HG03575 (cell line): ENCODE data around the gene DRAXIN.
"Not testable (repeated sequence)": the region's sequence is repeated elsewhere in the genome, so short reads cannot be mapped to it uniquely, and the experiment has no call there.

Experiments used
- ATAC-seq: cut with Tn5 transposase; IDR thresholded peaks from one replicate; pipeline ENCODE4 v1.9.1; 2021; ENCODE audit not compliant: unreplicated experiment, insufficient number of reproducible peaks, low FRiP score; ENCODE audit errors: extremely low read depth

Gene DRAXIN

DNA sequence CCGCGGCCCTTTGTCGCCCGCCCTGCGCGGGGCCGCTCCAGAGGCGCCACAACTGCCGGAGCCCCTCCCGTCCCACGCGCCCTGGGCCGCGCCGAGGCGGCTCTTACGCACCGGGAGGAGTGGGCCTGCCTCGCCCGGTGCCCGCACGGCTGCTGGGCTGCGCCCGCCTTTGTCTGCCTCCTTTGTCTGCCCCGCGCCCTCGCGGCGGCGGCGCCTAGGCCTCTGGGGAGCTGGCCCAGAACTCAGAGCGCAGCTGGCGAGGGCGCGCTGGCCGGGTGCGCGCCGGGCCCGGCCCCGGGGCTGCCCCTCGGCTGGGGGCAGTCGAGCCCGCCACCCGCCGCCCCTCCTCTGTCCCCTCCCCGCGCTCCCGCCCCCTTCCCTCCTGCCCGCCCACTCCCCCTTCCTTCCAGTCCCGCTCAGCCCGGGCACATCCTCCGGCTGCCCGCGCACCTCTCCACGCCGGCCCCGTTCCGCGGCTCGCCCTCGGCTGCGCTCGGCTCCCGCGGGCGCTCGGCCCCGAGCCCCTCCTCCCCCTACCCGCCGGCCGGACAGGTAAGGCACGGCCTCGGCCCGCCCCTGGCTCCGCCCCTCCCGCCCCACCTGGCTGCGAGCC is at the start of gene DRAXIN:
Gene DRAXIN (plus strand): TSS at position 409 of the 613 bp plus-strand sequence. CDS start 14,549 bp downstream, outside the sequence.
- no peak for ATAC-seq

DNA sequence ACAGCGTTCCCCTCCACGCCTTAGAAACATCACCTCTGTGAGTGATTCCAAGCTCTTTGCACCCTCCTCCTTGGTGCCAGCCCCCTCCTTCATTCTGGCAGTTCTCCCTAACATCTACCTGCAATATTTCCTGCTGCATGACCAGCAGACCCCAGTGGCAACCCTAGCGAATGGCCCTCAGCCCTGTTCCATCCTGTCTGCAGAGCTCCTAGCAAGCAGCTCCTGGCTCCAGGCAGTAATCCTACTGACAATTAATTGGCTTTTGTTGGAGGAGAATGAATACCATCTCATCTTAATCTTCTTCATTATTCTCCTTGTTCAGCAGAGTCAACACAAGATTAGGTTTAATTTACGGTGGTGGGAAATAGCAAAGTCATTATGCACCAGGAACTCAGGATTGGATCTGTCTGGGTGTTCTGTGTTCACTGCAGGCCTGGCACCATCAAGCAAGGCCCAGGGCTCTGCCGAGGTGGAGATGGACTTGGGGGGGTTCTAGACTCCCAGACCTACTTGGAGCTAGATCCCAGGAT is 49.7 kb upstream of the DRAXIN start:
- no peak for ATAC-seq

DNA sequence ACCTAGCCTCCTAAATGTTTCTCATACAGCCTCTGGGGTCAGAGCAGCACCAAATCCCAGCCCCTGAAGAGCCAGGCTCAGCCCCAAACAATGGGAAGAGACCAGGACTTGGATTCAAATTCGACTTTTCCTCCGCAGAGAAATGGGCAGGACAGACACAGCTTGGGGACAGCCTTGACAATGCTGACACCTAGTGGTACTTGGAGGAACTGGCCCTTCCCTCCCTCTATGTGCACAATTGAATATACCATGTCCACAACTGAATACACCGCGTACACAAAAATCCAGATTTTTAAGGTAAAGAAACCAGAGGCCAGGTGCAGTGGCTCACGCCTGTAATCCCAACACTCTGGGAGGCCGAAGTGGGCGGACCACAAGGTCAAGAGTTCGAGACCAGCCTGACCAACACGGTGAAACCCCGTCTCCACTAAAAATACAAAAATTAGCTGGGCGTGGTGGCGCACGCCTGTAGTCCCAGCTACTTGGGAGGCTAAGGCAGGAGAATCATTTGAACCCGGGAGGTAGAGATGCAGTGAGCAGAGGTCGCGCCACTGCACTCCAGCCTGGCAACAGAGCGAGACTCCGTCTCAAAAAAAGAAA is 49.0 kb upstream of the DRAXIN start:
- not testable (repeated sequence) for ATAC-seq

- ATAC-seq = no peak
These were observed 47.7 kb upstream of the DRAXIN start for GRCh38 chr1:11643782-11644181.

DNA sequence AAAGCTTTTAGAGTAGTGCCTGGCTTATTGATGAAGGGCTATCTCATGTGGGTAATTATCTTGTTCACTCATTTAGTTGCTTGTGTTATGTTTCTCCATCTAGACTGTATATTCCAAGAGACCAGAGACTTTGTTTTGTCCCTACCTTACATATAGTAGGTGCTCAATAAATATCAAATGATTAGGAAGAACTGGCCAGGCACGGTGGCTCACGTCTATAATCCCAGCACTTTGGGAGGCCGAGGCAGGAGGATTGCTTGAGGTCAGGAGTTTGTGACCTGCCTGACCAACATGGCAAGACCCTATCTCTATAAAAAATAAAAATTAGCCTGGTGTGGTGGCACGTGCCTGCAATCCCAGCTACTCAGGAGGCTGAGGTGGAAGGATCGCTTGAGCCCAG is 46.2 kb upstream of the DRAXIN start:
- no peak for ATAC-seq

GRCh38 chr1:11645670-11646265 is 45.7 kb upstream of the DRAXIN start:
- no peak for ATAC-seq

DNA sequence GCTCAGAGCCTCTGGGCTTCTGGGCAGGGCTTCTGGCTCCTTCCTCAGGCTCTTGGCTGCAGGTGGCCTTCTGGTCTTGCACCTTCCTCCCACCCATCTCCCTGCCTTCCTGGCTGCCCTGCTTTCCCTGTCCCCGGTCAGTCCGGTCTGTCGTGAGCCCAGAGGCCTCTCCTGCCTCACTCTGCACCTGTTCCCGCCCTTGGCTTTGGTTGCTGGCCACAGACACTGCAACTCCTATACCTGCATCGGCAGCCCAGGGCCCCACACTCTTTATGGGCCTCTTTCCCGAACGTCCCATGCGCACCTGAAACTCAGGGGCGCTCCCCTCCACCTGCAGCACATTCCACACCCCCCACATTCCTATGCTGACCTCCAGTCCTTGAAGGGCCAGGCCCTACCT is 45.2 kb upstream of the DRAXIN start:
- ATAC-seq = no peak

GRCh38 chr1:11647333-11647732 is 44.2 kb upstream of the DRAXIN start:
- no peak for ATAC-seq

- no peak for ATAC-seq
These were observed 43.5 kb upstream of the DRAXIN start for GRCh38 chr1:11648039-11648438.

GRCh38 chr1:11648732-11649158 is 42.8 kb upstream of the DRAXIN start:
- ATAC-seq = no peak

GRCh38 chr1:11649237-11649623 is 42.3 kb upstream of the DRAXIN start:
- ATAC-seq = no peak

DNA sequence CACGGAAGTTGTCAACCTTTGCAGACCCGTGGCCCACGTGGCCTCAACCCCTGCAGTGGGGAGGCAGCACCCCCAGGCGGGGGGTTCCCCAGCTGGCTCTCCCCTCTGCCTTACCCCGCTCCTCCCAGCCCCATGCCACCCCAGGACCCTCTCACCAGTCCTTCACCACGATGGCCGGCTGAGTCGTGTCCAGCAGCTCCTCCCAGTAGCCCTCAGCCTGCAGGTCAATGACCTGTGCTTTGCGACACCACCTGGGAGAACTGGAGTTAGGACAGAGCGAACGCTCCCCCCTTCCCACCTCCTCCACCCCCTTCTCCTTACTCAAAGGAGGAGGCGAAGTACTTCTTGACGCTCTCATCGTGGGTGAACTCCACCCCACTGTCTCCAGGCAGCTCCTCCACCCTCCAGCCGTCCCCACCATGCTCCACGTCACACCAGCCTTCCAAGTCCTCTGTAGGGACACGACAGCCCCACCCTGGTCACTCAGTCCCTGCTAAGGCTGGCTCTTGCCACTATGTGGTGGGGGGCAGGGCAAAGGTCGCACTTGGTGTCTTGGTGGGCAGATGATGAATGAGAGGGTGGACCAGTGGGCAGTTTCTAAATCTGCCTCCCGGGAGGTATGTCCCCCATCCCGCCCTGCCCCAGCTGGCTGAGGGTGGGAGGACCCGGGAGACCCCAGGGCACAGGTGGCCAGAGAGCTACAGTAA is 41.7 kb upstream of the DRAXIN start:
- no peak for ATAC-seq

- no peak for ATAC-seq
These were observed 41.0 kb upstream of the DRAXIN start for GRCh38 chr1:11650331-11650991.

DNA sequence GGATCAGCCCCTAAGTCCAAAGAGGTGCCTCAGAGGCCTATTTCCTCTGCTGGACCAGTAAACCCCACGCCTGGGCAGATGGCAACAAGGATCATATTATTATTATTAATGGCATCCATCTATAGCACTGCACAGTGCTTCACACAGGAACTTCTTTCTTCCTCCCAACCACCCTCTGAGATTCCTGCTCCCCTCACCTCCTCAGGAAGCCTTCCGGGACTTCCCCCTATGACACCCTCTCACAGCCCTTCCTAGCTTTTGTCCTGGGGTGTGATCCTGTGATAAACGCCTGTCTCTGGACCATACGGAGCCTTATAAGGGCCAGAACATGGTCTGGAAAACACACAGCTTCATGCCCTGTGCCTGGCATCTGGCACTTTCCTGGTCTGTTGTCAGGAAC is 40.5 kb upstream of the DRAXIN start:
- ATAC-seq = no peak

DNA sequence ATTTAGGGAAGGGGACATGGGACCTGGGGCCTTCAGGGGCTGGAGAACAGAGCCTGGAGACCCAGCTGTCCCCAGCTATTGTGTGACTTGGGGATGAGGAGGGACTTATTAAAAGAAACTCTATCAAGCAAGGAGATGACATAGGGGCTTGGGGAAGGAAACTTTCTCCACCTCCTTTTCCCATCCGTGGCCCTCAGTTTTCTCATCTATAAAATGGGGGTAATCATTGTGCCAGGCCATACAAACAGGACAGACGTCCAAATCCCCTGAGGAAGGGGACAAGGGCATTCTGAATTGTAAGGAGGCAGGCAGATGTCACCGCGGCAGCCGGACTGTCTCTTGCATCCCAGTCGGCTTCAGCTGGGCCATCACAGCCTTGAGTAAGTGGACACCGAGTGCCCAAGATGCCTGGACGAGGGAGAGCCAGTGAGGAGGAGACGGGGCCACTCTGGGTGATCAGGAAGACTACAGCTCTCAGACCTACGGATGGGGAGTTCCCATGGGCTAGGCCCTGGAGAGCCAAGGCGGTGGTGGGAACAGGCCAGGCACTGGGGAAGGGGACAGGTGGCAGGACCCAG is 39.2 kb upstream of the DRAXIN start:
- no peak for ATAC-seq

DNA sequence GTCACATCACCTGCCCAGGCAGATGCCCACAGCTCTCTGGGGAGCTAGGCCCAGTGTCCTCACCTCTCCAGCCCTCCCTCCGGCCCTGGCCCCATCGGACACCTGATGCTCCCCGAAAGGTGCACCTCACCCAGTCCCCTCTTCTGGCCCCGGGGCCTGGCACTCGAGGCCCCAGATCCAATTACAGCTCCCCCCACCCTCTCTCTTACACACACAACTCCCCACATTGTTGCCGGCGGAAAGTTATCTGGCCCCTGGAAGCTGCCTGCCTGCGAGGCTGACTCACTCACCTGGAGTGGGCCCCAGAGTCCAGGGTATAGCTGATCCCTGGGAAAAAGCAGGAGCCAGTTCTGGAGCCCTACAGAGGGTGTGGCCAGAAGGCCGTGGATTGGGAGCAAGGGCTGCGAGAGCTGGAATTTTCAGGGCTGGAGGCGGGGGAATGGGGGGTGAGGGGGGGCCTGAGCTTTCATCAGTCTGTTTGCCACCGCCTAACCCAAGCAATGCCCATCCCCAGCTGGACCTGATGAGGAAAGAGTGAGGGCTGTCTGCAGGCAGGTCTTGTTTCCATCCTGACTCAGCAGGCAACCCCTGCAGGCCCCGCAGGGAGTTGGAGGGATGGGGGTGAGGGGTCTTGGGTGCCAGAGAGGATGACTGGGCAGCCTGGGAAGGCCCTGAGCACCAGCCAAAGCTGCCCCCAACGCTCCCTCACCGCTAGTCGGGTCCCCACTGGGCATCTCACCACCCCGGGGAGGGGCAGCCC is 38.2 kb upstream of the DRAXIN start:
- ATAC-seq = no peak

DNA sequence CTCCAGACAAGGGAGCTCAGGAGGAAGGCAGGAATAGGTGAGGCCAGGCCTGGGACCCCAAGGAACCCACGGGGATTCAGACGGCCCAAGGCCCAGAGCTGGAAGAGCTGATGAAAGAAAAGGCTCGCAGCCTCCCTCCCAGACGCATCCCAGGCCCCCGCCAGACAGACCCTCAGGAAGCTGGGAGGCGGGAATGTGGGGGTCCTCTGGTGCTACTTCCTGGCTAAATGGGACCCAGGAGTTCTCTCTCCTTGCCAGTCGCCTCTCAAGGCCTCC is 37.7 kb upstream of the DRAXIN start:
- no peak for ATAC-seq

DNA sequence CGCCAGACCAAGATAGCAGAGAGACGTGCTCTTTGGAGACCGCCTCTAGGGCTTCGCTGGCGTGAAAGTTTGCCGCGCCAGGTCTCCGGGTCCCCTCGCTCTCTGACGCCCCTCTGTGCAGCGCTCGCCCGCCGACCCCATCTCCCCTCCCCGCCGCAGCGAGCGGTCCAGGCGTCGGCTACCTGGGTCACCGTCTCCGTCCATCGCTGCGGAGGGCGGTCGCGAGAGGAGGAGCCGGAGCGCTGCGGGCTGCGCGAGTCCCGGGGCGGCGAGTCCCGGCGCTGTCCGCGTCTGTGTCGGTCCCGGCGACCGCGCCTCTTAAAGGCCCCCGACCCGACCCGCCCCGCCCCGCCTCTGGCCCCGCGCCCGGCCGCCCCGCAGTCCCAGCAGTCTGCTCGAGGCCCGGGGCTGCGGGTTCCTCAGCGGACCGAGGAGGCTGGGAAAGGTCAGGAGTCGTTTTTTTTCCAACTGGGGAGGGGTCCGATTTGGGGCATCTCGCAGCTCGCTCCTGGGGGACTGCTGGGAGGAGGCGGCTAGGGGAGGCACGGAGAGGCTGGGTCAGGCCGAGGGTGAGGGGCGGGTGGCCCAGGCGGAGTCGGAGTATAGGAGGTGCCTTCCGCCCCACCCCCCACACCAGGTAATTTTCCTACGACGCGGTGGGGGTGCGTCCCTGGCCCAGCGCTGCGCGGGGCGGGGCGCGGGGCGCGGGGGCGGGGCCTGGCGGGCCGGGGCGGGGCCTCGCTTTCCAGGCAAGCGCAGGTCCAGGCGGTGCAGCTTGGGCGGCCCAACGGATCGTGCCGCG is 37.2 kb upstream of the DRAXIN start, which contains the start of the genes FBXO2 and FBXO44:
Gene FBXO2 (minus strand): TSS at position 293 of the 802 bp plus-strand sequence. CDS start 89 bp downstream, at position 204.
Gene FBXO44 (plus strand): TSS at position 741 of the 802 bp plus-strand sequence. CDS start 959 bp downstream, outside the sequence.
- ATAC-seq = no peak
